Upper lobe of left lung (tissue), 6 donors: ENCODE measurements around the gene AK1. TPM values are rescaled to one million over a fixed set of nuclear protein-coding genes. Genes with fewer than 3 reads are reported as not detected.

ENCODE experiments used
- ATAC-seq, 2 donors: fragments of 200-7000 bp; cut with Tn5 transposase; one replicate each; pipeline ENCODE4 v1.9.1; 2022; ENCODE audit warnings: mild to moderate bottlenecking in 2 of 2, moderate library complexity in 2 of 2; ENCODE audit not compliant: low FRiP score in 2 of 2
- DNase-seq, 2 donors: peaks; one replicate each; pipeline ENCODE4 v3.0.0-alpha.2; 2019 to 2020
- H3K27ac ChIP-seq, 4 donors: fragments of 200-600 bp; sonication (generic); one replicate each; pipeline ENCODE4 v1.5.1; 2016 to 2019
- H3K27me3 ChIP-seq, 4 donors: fragments of 200-600 bp; sonication (generic); one replicate each; pipeline ENCODE4 v1.5.1; 2017 to 2019
- H3K36me3 ChIP-seq, 4 donors: fragments of 200-600 bp; sonication (generic); one replicate each; pipeline ENCODE4 v1.5.1; 2016 to 2019
- H3K4me1 ChIP-seq, 4 donors: fragments of 200-600 bp; sonication (generic); one replicate each; pipeline ENCODE4 v1.5.1; 2018 to 2019
- H3K4me3 ChIP-seq, 4 donors: fragments of 200-600 bp; sonication (generic); one replicate each; pipeline ENCODE4 v1.5.1; 2017 to 2019; ENCODE audit warnings: mild to moderate bottlenecking in 2 of 4, moderate library complexity in 1 of 4
- H3K9me3 ChIP-seq, 4 donors: fragments of 200-600 bp; sonication (generic); one replicate each; pipeline ENCODE4 v1.5.1; 2018 to 2019
- CTCF ChIP-seq, 6 experiments: fragments of 450-650 bp in 4 of 6; fragments of 200-600 bp in 2 of 6; sonication (generic) in 2 of 6; IDR thresholded peaks; one replicate each; pipeline ENCODE4 v1.5.1; 2016 to 2019; ENCODE audit warnings: antibody characterized with exemption in 6 of 6
- EP300 ChIP-seq, 4 donors: sonication (generic); formaldehyde crosslinking; IDR thresholded peaks; one replicate each; pipeline ENCODE4 v1.5.1; 2017; ENCODE audit warnings: antibody characterized with exemption in 4 of 4, control low read depth in 2 of 4
- POLR2A ChIP-seq, 4 donors: fragments of 450-650 bp; IDR thresholded peaks; one replicate each; pipeline ENCODE4 v1.5.1; 2016 to 2017; ENCODE audit warnings: antibody characterized with exemption in 4 of 4, mild to moderate bottlenecking in 2 of 4
- POLR2AphosphoS5 ChIP-seq, 2 donors: sonication (generic); formaldehyde crosslinking; IDR thresholded peaks; one replicate each; pipeline ENCODE4 v1.5.1; 2017; ENCODE audit warnings: antibody characterized with exemption in 2 of 2
- WGBS, 2 donors: methylation state at CpG; one replicate each; pipeline ENCODE4 v1.1.5; 2017 to 2018; 5-methylcytosine and 5-hydroxymethylcytosine counted together
- total RNA-seq, 6 donors: library from RNA; depleted of rRNA in 4 of 6; stranded (reverse); fragments of >200 nt in 4 of 6; gene quantifications; one replicate each; pipeline versions ENCODE4 v1.1.0 to v1.2.1, GENCODE V29; 2016 to 2021
- donor health status: DM: no; HTN: no; CAD: no; lungs with moderate emphysema.
- donor health status: DM: no; HTN: yes; CAD: no; lungs with severe emphysema.

AK1 gene
- total RNA-seq, 6 donors from 2014 or later, result 106 to 239 (median 161) TPM

GRCh38 chr9:127915801-127916719 lies 38.6 kb upstream of the AK1 start:
- H3K9me3 ChIP-seq, result no peaks in the 10 kb centered on the region
- peak overlapping the region; percentile 54 to 90 (median 73) for H3K4me3 ChIP-seq
- no peak for DNase-seq
- TF ChIP-seq EP300 (IDR thresholded peaks at IDR 0.05) (no peak), POLR2AphosphoS5 (IDR thresholded peaks at IDR 0.05) (no peak), CTCF (IDR thresholded peaks at IDR 0.05) (no peak), POLR2A (IDR thresholded peaks at IDR 0.05) (no peak)
- 28 to 38% methylated on average over 20 to 27 of the region's 27 CpGs for WGBS, 2 donors
- peak overlapping the region; percentile 45 to 87 (median 74) for H3K27ac ChIP-seq
- ATAC-seq, result no peak
- H3K4me1 ChIP-seq, result peaks cover 57 to 84% (median 67%) of the 10 kb centered on the region in 4 donors
- peaks cover 6 to 28% (median 11%) of the 10 kb centered on the region in 4 donors for H3K36me3 ChIP-seq
- no peaks in the 10 kb centered on the region for H3K27me3 ChIP-seq

- ATAC-seq, result no peak
- peak overlapping the region; percentile 45 to 87 (median 74) for H3K27ac ChIP-seq
- no peaks in the 10 kb centered on the region for H3K27me3 ChIP-seq
- H3K4me3 ChIP-seq, result peak overlapping the region in 3 of 4 donors; percentile 54 to 90 (median 83)
- WGBS, 2 donors, result 47 to 62% methylated on average over 2 of the region's 5 CpGs
- peaks cover 6 to 30% (median 11%) of the 10 kb centered on the region in 4 donors for H3K36me3 ChIP-seq
- H3K4me1 ChIP-seq, result peaks cover 62 to 85% (median 74%) of the 10 kb centered on the region in 4 donors
- no peak for TF ChIP-seq EP300 (IDR thresholded peaks at IDR 0.05)
- no peak for TF ChIP-seq POLR2AphosphoS5 (IDR thresholded peaks at IDR 0.05)
- no peak for TF ChIP-seq POLR2A (IDR thresholded peaks at IDR 0.05)
- TF ChIP-seq CTCF (IDR thresholded peaks at IDR 0.05), result no peak
- DNase-seq, result no peak
- no peaks in the 10 kb centered on the region for H3K9me3 ChIP-seq
Measured at GRCh38 chr9:127915325-127915752, 37.9 kb upstream of the AK1 start.

- Histone ChIP-seq H3K27me3 (no peaks in the 10 kb centered on the region), H3K9me3 (no peaks in the 10 kb centered on the region), H3K36me3 (peaks cover 6 to 41% (median 20%) of the 10 kb centered on the region in 4 donors), H3K27ac (peak overlapping the region in 3 of 4 donors; percentile 21 to 75 (median 23)), H3K4me1 (peaks cover 56 to 73% (median 66%) of the 10 kb centered on the region in 4 donors), H3K4me3 (no peak overlapping the region)
- ATAC-seq, result no peak
- DNase-seq, result no peak
- 83 to 92% methylated on average over 6 to 11 of the region's 11 CpGs for WGBS, 2 donors
- TF ChIP-seq POLR2A (IDR thresholded peaks at IDR 0.05) (no peak), POLR2AphosphoS5 (IDR thresholded peaks at IDR 0.05) (no peak), CTCF (IDR thresholded peaks at IDR 0.05) (no peak), EP300 (IDR thresholded peaks at IDR 0.05) (no peak)
Measured at GRCh38 chr9:127913682-127914081, 36.2 kb upstream of the AK1 start.

- DNase-seq (peak in 1 of 2 donors; percentile 87), ATAC-seq (peak in 1 of 2 donors; percentile 82)
- Histone ChIP-seq H3K4me1 (peaks cover 48 to 65% (median 58%) of the 10 kb centered on the region in 4 donors), H3K27ac (peak overlapping the region; percentile 24 to 75 (median 56)), H3K27me3 (no peaks in the 10 kb centered on the region), H3K9me3 (no peaks in the 10 kb centered on the region), H3K36me3 (peaks cover 6 to 49% (median 25%) of the 10 kb centered on the region in 4 donors), H3K4me3 (no peak overlapping the region)
- TF ChIP-seq POLR2A (IDR thresholded peaks at IDR 0.05) (peak in 1 of 4 donors; percentile 24), POLR2AphosphoS5 (IDR thresholded peaks at IDR 0.05) (peak in 1 of 2 donors; percentile 32), EP300 (IDR thresholded peaks at IDR 0.05) (peak in 1 of 4 donors; percentile 50), CTCF (IDR thresholded peaks at IDR 0.05) (no peak)
- WGBS, 2 donors, result 63 to 78% methylated on average over 5 of the region's 5 CpGs
Measured at GRCh38 chr9:127912882-127913281, 35.4 kb upstream of the AK1 start.
